GM19455 (cell line): ENCODE results near the gene ACER2.
"Not testable (repeated sequence)": the region's sequence is repeated elsewhere in the genome, so short reads cannot be mapped to it uniquely, and the experiment has no call there.

Experiments
- ATAC-seq: cut with Tn5 transposase; IDR thresholded peaks from one replicate; pipeline ENCODE4 v1.9.1; 2021; ENCODE audit not compliant: unreplicated experiment

The ACER2 gene

DNA sequence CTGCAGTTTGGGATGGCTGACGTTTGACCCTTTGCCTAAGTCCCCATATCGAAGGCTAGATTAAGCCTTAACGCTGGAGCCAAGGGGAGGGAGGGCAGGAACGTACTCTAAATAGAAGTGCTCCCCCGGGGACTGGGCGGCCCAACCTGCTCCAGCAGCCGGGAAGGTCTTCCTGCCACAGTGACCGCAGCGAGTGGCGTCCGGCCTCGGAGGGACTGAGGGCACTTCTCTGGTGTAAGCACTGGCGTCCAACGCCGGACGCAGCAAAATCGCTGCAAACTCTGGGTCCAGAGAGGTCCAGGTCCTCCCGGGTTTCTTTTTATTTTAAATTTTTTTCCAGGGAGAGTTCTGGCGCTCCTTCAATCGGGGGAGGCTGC is 505 bp upstream of the ACER2 start:
- ATAC-seq = peak; percentile 0

DNA sequence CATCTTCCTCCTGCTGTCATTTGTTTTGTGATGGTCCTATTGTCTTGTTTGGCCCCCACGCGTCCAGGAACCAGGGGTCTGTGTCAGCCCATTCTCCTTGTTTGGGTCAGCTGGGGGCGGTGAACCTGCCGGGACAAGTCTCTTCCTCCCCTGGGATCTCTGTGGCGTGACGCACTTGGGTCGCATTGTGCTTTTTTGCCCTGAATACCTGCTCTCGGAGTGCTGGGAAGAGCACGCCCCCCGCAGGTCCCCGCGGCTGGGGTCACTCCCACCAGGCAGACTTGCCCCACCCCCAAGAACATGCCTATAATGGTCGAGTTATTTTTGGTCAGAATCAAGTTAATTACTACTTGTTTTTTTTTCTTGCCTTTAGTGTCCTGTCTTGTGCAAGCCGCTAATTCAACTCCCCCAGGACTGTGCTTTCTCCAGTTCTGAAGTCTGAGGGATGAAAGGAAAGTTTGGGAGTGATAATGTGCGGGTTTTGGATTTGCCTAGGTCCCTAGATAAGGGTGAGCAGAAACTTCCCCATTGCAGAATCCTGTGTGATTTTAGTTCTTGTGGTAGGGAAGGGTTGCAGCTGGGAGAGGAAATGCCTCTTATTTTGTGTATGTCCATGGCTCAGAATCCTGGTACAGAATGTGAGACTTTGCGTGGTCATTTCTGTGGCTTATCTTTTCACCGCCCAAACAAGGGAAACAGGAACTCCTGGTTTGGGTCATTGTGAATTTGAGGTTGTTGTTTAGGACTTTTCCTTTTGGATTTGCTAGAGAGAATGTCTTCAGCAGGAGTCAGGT is 789 bp downstream of the ACER2 start:
- peak; percentile 19 for ATAC-seq

DNA sequence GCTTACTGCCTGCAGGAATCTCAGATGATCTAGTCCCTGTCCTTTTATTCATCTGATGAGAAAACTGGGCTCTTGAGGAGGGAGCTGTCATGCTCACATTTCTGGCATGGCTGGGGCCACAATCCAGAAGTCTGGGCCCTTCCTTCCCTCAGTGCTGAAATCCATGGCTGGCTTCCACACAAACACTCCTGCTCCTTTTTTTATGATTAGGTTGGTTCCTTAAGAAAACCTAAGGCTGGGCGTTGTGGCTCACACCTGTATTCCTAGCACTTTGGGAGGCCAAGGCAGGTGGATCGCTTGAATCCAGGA is 1.3 kb downstream of the ACER2 start:
- ATAC-seq = no peak

DNA sequence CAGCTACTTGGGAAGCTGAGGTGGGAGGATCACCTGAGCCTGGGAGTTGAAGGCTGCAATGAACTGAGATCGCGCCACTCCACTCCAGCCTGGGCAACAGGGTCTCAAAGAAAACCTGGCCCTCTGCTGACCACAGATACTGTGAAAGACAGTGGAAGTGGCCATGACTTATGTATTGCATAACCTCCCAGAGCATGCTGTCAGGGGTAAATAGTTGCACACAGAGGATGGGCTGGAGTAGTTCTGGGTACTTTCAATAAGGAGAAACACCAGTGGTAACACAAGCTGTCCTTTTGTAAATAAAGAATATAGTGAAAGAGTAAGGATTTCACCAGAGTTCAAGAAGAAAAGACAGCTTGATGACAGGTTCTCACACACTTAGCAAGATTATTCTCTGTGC is 1.8 kb downstream of the ACER2 start:
- no peak for ATAC-seq

DNA sequence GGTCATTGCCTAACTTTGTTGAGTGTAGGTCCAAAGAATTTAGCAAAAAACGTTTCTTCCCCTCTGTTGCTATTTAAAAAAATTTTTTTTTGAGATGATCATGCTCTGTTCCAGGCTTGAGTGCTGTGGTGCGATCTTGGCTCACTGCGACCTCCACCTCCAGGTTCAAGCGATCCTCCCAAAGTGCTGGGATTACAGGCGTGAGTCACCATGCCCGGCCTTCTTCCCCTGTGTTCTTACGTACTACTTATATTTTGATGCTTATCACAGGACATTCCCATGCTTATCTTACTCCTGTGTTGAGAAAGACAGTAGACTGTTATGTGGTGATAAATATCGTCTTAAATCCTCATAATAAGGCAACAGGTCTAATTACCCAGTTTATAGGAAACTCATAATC is 2.5 kb downstream of the ACER2 start:
- no peak for ATAC-seq

DNA sequence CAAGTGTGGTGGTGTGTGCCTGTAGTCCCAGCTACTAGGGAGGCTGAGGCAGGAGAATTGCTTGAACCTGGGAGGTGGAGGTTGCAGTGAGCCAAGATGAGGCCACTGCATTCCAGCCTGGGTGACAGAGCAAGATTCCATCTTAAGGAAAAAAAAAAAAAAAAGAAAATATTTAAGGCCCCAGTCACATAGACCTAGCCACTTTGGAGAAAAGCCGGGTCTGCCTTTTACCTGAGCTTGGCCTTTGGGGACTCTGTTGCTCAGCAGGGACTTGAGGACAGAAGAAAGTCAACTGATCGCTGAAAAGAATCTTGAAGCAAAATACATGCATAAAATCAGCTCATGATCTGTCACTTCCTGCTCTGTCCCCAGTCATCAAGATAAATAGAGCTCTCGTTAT is 4.6 kb downstream of the ACER2 start:
- ATAC-seq = not testable (repeated sequence)

DNA sequence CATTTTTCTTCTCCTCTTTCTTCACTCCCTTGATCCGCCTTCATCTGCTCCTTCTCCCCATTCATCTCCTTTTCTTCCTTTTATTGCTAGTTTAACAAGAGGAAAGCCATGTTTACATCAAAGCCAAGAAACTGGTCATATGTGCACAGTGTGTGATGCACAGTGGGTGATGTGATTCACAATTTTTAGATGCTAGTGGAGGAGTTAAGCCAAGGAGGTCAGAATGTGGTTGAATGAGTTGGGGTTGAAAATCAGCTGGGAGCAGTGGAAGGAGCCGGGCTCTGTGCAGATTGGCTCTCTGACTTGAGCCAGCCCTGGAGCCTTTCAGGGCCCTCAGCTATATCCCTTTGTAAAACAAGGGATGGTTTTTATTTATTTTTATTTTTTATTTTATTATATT is 7.3 kb downstream of the ACER2 start:
- ATAC-seq = no peak

DNA sequence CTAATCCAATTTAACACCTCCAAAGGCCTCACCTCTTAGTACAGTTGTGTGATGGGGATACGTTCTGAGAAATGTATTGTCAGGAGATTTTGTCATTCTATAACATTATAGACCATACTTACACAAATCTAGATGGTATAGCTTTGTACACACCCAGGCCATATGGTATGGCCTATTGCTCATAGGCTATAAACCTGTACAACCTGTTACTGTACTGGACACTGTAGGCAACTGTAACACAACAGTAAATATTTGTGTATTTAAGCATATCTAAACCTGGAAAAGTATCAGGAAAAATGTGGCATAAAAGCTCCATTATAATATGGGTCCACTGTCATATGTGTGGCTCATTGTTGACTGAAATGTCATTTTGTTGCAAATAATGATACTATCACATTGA is 12.1 kb downstream of the ACER2 start:
- no peak for ATAC-seq

DNA sequence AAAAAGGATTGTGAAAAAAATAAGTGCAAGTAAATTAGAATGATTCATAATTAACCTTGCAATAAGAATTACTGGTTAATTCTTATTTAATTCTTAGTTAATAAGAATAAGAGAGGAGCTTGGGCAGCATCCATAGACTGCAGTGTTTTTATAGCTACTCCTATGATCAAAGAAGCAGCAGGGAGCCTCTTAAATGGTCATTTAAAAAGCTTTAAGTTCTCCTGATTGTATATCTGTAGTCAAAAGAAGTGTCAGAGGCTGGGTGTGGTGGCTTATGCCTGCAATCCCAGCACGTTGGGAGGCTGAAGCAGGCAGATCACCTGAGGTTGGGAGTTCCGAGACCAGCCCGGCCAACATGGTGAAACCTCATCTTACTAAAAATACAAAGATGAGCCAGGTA is 14.4 kb downstream of the ACER2 start:
- ATAC-seq = no peak

DNA sequence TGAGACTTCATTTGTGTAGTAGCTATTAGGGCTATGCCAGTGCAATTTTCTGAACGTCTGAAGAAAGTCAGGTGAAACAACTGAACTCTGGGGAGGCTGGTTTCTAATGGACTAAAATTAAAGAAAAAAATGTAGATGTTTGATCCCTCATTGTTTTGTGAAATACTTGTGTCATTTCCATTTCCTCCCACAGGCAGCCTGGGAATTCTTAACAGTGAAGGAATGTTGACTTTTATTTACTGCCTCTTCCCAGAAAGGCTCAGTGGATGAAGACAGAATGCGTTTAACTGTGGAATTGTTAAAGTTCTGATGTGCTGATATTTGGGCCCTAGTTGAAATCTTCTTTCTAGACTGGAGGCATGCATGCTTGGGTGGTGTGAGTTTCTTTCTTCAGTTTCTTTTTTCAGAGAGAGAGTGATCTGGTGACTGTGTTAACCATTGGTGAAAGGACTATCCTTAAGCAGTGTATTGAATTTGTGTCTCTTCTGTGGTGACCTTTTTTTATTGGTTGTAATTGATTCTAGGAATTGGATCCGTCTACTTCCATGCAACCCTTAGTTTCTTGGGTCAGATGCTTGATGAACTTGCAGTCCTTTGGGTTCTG is 15.5 kb downstream of the ACER2 start:
- ATAC-seq = peak; percentile 79

DNA sequence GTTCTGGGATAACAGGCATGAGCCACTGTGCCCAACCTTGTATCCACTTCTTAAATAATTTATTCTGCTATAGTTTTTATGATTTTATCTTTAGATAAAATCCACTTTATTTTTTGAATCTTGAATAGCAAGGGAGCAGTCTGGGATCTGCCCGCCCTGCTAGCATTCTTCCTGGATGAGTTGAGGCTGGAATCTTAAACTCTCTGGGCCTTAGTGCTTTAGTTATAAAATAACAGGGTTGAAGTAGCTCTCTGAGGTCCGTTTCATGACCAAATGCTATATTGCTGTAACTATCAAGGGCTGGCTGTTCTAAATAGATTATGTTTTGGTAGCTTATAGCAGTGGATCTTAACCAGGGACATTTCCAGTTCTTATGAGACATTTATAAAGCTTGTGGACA is 20.8 kb downstream of the ACER2 start:
- ATAC-seq = no peak

DNA sequence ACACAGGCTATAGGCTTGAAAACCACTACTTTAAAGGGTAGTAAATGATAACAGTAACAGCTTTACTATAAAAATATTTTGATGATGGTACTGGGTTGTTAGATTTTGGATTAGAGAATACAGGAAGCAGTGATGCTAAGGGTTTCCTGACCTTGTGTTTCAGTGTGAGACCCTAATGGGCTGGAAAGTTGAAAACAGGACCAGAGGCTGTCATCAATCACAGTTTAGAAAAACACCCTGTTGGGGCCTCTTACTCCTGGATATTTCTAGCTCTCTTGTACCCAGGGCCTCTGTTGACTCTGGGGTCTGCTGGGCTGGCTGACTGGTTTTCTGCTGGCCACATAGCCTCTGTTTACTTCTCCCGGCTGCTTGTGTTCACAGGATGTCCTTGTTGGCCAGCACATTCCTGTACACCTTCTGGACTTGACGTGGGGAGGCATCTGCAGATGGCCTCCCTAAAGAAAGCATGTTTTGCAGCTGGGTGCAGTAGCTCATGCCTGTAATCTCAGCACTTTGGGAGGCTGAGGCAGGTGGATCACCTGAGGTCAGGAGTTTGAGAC is 21.5 kb downstream of the ACER2 start:
- ATAC-seq = no peak

DNA sequence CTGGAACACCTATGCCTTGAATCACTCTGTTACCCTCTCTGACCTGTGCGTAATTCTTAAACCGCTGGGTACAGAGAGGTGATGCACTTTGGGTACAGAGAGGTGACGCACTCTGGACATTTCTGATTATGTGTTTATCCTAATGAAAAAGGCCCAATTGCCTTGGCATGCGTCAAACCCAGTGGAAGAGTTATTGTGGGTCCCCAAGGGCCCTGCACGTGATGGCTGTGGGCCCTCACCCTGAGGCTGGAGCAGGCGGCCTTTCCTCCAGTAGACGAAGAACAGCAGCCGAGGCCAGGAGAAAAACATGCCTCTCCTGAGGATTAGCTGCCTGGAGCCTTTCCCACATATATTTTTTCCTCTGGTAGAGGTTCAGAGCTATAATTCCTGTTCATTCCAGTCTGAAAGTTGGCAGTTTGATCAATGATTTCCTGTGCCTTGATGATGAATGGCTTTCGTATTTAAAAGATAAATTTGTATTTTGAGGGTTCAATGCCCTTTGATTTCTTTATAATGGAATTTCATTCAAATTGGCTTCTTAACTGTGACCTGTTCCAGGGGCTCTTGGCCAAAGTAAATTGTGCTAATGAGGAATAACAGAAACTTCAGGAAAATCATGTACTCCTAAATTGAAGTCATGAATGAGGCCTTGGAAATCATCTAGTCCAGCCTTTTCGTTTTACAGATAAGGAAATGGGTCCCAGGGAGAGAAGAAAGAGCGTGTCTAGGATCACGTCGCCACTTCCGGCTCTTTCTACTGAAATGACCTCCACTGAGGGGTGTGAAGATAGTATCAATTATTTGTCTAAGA is 22.8 kb downstream of the ACER2 start:
- no peak for ATAC-seq

DNA sequence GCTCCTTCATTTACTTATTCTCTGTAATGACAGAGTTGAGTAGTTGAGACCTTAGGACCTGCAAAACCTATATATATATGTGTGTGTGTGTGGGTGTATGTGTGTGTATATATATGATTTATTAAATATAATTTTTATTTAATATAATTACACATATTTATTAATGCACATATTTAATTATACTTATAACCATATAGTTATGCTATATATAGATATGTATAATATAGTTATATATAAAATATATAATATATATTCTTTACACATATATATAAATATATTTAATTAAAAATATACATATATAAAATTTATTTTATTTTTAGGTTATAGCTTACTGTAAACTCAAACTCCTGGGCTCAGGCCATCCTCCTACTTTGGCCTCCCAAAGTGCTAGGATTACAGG is 23.7 kb downstream of the ACER2 start:
- ATAC-seq = no peak

DNA sequence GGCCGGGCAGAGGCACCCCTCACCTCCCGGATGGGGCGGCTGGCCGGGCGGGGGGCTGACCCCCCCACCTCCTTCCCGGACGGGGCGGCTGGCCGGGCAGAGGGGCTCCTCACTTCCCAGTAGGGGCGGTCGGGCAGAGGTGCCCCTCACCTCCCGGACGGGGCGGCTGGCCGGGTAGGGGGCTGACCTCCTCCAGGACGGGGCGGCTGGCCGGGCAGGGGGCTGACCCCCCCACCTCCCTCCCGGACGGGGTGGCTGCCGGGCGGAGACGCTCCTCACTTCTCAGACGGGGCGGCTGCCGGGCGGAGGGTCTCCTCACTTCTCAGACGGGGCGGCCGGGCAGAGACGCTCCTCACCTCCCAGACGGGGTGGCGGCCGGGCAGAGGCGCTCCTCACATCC is 24.9 kb downstream of the ACER2 start:
- ATAC-seq = not testable (repeated sequence)

DNA sequence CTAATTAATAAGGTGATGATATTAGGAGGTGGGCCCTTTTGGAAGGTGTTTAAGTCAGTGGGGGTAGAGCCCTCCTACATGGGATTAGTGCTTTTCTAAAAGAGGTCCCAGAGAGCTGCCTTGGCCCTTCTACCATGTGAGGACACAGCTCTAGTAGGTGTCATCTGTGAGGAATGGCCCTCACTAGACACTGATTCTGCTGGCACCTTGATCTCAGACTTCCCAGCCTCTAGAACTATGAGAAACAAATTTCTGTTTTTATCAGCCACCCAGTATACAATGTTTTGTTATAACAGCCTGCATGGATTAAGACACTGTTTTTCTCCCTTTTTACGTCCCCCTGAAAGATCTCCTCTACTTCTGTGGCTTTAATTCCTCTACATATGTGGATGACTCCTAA is 31.6 kb downstream of the ACER2 start:
- no peak for ATAC-seq

DNA sequence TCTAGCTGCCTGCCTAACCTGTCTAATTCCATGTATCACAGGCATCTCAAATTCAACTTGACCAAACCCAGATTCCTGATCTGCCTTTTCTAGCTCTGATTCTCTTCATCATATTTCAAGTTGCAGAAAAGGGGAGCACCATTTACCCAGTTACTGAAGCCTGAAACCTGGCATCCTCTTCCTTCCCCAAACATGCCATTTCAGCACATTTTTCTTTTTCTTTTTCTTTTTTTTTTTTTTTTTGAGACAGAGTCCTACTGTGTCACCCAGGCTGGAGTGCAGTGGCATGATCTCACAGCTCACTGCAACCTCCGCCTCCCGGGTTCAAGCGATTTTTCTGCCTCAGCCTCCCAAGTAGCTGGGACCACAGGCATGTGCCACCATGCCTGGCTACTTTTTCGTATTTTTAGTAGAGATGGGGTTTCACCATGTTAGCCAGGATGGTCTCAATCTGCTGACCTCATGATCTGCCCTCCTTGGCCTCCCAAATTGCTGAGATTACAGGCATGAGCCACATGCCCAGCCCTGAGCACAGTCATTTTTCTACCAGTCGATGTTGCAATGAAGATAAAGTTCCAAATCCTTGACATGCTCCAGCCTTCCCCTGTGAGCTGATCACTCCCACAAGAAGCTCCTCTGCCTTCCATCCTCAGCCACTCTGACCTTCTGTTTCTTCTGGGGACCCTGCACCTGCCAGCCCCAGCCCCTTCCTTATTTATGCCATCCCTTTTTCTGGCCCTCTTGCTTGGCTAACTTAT is 32.2 kb downstream of the ACER2 start:
- ATAC-seq = no peak

DNA sequence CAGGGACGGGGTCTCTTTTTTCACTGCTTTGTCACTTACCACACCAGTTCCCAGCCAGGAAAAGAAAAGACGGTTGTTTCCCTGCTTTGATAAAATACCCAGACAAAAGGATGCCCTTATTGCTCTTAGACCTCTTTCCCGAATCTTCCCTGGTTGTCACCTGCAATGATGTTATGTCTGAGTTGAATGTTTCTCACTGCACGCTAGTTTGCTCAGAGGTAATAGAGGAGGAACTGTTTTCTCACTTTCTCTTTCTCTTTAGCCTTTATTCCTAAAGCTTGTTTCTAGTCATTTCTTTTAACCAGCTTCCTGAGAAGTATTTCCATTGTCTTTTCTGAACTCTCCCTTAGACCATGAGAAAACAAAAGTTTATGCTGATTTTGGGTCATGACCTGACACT is 32.9 kb downstream of the ACER2 start:
- peak; percentile 91 for ATAC-seq

DNA sequence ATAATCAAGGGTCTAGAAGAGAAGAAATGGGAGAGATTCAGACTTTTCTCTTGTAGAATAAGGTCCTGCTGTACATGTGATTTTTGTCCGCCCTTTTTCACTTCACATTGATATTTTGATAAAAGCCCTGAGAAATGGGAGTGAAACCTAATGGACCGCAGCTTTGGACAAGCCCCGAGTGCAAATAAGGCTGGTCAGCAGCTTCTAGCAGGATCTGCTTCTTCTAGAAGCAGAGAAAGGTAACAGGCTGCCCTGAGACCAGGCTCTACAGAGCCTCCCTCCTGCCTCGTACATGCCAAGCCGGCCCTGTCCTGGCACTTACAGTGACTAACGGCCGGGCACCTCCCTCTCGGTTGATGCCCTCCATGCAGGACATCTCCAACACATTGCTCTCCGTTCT is 33.4 kb downstream of the ACER2 start:
- peak; percentile 11 for ATAC-seq

DNA sequence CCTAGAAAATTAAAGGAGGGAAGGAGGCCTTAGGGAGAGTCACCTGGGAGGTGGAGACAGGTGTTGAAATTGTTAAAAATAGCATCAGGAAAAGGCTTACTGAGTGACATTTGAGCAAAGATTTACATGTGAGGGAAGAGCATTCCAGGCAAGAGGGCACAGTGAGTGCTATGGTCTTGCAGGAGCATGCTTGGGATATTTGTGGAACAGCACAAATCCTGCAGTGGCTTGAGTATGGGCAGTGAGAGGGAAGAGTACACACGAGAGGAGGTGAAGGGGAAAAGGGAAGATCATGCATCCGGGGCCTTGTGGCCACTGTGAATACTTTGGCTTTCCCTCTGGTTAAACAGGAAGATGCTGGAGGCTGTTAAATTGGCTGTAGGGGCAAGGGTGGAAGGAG is 36.6 kb downstream of the ACER2 start:
- no peak for ATAC-seq

DNA sequence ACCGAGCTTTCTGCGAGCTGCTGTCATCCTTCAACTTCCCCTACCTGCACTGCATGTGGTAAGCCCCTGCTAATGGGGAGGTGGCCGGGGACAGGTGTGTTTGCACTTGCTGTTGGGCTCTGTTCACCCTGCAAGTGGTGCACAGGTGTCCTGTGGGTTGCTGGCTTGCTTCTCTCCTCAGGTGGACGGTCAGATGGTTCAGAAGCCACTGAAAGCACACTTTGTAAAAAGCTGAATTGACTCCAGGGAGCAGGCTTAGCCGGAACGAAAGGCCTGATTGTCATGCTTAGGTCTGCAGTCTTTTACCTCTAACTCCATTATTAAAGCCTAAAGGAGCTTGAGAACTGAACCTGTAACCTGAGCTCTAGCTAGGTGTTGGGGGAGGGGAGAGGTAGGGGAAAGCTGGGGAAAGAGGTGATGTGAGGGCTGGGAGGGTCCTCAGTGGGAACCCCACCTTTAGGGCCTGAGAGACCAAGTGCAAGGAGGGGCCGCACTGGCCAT is 37.6 kb downstream of the ACER2 start:
- no peak for ATAC-seq
